ENCODE measurements around the gene CAPRIN1. TPM values are rescaled to one million over a fixed set of nuclear protein-coding genes. Genes with fewer than 3 reads are reported as not detected.
A peak's percentile ranks its signal among the peaks of the same experiment; 100 is the strongest.

The CAPRIN1 gene
- polyA plus RNA-seq, 3 donors: 50.4 to 81.5 (median 59.2) TPM

DNA sequence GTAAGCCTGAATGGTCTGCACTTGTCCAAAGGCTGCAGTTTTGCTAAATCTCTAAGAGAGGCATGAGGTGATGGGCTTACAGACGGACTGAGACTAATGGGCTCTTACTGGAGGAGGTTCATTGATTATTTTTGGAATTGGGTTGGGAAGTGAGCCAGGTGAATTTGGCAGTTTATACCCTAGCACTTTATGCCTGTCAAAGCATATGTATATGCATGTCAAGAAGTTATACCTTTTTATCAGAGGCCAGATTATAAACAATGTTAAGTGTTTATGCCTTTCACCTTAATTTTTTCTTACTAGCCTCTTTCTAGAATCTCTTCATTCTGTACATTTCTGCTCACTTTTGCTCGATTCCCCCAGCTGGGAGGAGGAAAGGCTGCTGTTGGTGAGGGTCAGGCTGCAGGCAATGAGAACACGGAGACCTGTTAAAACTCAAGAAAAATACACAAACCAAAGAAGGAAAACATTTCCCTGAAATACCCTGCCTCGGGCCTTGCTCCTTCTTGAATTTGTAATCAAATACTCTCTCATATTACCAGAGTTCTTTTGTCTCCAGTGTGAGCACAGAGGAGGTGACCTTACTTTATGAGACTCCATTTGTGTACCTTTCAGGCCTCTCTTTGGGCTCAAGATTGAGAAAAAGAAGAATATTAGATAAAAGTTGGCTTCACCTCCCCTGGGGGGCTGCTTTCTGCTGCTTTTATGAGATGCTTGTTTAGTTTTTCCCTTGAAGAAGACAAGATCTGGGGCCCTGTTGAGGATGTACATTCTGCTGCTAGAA lies 73.5 kb downstream of the CAPRIN1 start:
- Mint-ChIP-seq H3K9me3 (no peaks in the 10 kb centered on the region), H3K27ac (peak overlapping the region in 1 of 7 donors; percentile 25), H3K4me3 (no peak overlapping the region), H3K27me3 (ENCODE audit: low read depth in 3 of 3) (peaks cover 0 to 3% (median 2%) of the 10 kb centered on the region in 3 donors), H3K4me1 (peaks cover 3% of the 10 kb centered on the region), H3K36me3 (peaks cover 79 to 93% of the 10 kb centered on the region in 2 donors)
- no peaks in the 10 kb centered on the region for H3K4me1 ChIP-seq (ENCODE audit: control insufficient read depth in 1 of 2, insufficient read depth in 2 of 2, low read length in 2 of 2)
- 100% methylated on average over 1 of the region's 4 CpGs for WGBS (ENCODE audit: insufficient coverage)
- H3K79me2 ChIP-seq (ENCODE audit: insufficient read depth, low read length): no peaks in the 10 kb centered on the region
- TF ChIP-seq, protein P1, sequence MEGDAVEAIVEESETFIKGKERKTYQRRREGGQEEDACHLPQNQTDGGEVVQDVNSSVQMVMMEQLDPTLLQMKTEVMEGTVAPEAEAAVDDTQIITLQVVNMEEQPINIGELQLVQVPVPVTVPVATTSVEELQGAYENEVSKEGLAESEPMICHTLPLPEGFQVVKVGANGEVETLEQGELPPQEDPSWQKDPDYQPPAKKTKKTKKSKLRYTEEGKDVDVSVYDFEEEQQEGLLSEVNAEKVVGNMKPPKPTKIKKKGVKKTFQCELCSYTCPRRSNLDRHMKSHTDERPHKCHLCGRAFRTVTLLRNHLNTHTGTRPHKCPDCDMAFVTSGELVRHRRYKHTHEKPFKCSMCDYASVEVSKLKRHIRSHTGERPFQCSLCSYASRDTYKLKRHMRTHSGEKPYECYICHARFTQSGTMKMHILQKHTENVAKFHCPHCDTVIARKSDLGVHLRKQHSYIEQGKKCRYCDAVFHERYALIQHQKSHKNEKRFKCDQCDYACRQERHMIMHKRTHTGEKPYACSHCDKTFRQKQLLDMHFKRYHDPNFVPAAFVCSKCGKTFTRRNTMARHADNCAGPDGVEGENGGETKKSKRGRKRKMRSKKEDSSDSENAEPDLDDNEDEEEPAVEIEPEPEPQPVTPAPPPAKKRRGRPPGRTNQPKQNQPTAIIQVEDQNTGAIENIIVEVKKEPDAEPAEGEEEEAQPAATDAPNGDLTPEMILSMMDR (IDR thresholded peaks at IDR 0.05): no peak
- peaks cover 80 to 96% of the 10 kb centered on the region in 2 donors for H3K36me3 ChIP-seq (replicated peaks in 1 of 2; ENCODE audit: control insufficient read depth in 1 of 2, insufficient read depth in 2 of 2, low read length in 2 of 2)
- no peak for DNase-seq
- no peaks in the 10 kb centered on the region for H3K27me3 ChIP-seq (ENCODE audit: control insufficient read depth in 2 of 2, insufficient read depth in 2 of 2, low read length in 2 of 2)
- no peaks in the 10 kb centered on the region for H3K9me3 ChIP-seq (replicated peaks in 1 of 2; ENCODE audit: control insufficient read depth in 1 of 2, insufficient read depth in 1 of 2, low read length in 2 of 2)
- intact Hi-C loops (cut with micrococcal nuclease): no loop called here
- H3K4me3 ChIP-seq (replicated peaks in 1 of 3; ENCODE audit: low read depth in 2 of 3, low read length in 3 of 3): no peak overlapping the region
- no peak overlapping the region for H3K4me2 ChIP-seq (replicated peaks; ENCODE audit: extremely low read depth, low read length, poor library complexity, severe bottlenecking)
- H3K9ac ChIP-seq (ENCODE audit: insufficient read depth, low read length, poor library complexity, severe bottlenecking): no peak overlapping the region
- no peaks in the 10 kb centered on the region for H4K20me1 ChIP-seq (ENCODE audit: insufficient read depth, low read length)
- no peak overlapping the region for H2AFZ ChIP-seq (ENCODE audit: insufficient read depth, low read depth, low read length, poor library complexity, severe bottlenecking)
- H3K27ac ChIP-seq (ENCODE audit: low read depth in 1 of 2, low read length in 2 of 2): no peak overlapping the region

DNA sequence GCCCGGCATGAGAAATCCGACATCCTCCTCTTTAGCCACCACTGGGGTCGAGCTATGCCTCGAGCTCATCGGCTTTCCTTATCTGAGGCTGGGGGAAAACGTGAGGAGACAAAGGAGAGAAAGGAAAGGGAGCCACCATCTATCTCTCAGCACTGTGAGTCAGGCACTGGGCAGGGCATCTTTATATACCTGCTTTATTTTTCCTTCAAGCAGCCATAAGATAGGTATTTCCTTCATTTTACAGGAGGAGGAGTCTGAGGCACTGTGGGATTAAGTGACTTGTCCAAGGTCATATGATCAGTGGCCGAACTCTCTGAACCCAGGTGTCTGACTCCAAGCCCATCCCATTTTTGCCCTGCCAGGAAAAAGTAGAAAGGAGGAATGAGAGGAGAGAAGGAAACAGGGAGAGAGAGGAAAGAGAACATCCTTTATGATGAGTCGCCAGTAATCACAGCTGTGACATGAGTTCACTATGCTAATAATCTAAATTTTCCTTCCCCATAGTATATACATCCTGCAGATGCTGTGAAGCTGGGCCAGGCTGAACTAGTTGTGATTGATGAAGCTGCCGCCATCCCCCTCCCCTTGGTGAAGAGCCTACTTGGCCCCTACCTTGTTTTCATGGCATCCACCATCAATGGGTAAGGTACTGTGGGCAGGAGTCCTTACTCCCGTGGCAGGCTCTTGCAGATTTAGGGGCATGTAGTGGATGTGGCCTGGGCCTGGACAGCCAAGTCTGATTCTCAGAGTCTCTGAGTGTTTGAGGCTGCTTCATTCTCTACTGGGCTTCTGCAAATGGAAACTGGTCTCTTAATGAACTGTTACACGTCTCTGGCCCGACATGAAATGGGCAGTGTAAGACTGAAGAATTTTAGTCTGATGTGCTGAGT lies 75.7 kb downstream of the CAPRIN1 start:
- no peaks in the 10 kb centered on the region for H3K79me2 ChIP-seq (ENCODE audit: insufficient read depth, low read length)
- no peaks in the 10 kb centered on the region for H3K27me3 ChIP-seq (ENCODE audit: control insufficient read depth in 2 of 2, insufficient read depth in 2 of 2, low read length in 2 of 2)
- H3K9me3 ChIP-seq (replicated peaks in 1 of 2; ENCODE audit: control insufficient read depth in 1 of 2, insufficient read depth in 1 of 2, low read length in 2 of 2): no peaks in the 10 kb centered on the region
- Mint-ChIP-seq H3K27ac (peak overlapping the region in 2 of 7 donors; percentile 75 to 81), H3K4me1 (peaks cover 3% of the 10 kb centered on the region), H3K4me3 (no peak overlapping the region), H3K27me3 (ENCODE audit: low read depth in 3 of 3) (peaks cover 0 to 2% (median 2%) of the 10 kb centered on the region in 3 donors), H3K9me3 (no peaks in the 10 kb centered on the region), H3K36me3 (peaks cover 81 to 95% of the 10 kb centered on the region in 2 donors)
- intact Hi-C loops (cut with micrococcal nuclease): no loop called here
- H2AFZ ChIP-seq (ENCODE audit: insufficient read depth, low read depth, low read length, poor library complexity, severe bottlenecking): no peak overlapping the region
- WGBS (ENCODE audit: insufficient coverage): 100% methylated on average over 2 of the region's 12 CpGs
- peak overlapping the region in 1 of 2 donors; percentile 34 for H3K27ac ChIP-seq (ENCODE audit: low read depth in 1 of 2, low read length in 2 of 2)
- H3K4me3 ChIP-seq (replicated peaks in 1 of 3; ENCODE audit: low read depth in 2 of 3, low read length in 3 of 3): no peak overlapping the region
- TF ChIP-seq, protein P1 (IDR thresholded peaks at IDR 0.05): no peak
- peaks cover 84 to 98% of the 10 kb centered on the region in 2 donors for H3K36me3 ChIP-seq (replicated peaks in 1 of 2; ENCODE audit: control insufficient read depth in 1 of 2, insufficient read depth in 2 of 2, low read length in 2 of 2)
- no peaks in the 10 kb centered on the region for H4K20me1 ChIP-seq (ENCODE audit: insufficient read depth, low read length)
- no peak overlapping the region for H3K4me2 ChIP-seq (replicated peaks; ENCODE audit: extremely low read depth, low read length, poor library complexity, severe bottlenecking)
- no peak for DNase-seq
- H3K4me1 ChIP-seq (ENCODE audit: control insufficient read depth in 1 of 2, insufficient read depth in 2 of 2, low read length in 2 of 2): no peaks in the 10 kb centered on the region
- no peak overlapping the region for H3K9ac ChIP-seq (ENCODE audit: insufficient read depth, low read length, poor library complexity, severe bottlenecking)
